A172 (cell line): ENCODE results near the gene CCDC82. TPM values are rescaled to one million over a fixed set of nuclear protein-coding genes. Genes with fewer than 3 reads are reported as not detected.
A peak's percentile ranks its signal among the peaks of the same experiment; 100 is the strongest.

ENCODE experiments used
- DNase-seq: peaks from one replicate; pipeline ENCODE4 v3.0.0-alpha.2; 2015; ENCODE audit warnings: low spot score
- total RNA-seq: library from RNA; depleted of rRNA; stranded (reverse); fragments of >200 nt; shearing (Covaris generic); gene quantifications from 2 replicates; pipeline ENCODE4 v1.2.3, GENCODE V29; 2014; rRNA removed

The CCDC82 gene
- total RNA-seq, 1 experiment from 2014 or later = 32.3 TPM

DNA sequence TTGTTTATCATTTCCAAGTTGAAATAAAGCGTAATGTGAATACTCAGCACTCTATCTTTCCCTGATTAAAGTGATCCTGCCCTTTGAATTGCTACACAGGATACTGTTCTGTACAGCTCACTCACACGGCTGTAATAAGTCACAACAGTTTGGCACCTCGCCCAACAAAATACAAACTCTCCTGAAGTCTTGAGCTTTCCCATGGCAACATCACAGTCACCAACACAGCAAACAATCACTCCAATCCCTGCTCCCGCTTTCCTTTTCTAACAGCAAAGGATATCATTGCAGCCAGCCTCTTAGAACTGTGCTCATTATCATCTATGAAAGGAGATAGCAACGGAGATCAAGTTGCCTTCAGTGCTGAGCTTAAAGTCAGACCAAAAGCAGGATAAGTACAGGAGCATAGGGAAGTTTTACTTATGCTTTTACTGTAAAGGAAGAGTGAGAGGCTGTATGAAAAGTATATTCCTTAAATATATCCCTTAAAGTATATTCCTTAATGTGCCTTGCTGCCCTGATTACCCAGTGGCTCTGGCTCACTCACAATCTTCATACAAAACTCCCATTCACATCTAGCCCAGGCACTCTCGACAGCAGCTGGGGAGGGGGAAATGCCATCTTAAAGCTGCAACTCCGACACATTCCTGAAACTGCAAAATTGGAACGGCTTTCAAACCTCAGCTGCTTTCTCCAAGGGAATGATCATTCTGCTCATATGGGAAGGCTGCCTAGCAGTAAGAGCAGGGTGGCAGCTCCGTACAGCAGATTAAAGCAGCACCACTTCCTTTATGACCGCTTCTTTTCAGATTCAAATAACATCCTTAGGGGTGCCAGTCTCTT lies 82.6 kb downstream of the CCDC82 start:
- DNase-seq = peak; percentile 92

DNA sequence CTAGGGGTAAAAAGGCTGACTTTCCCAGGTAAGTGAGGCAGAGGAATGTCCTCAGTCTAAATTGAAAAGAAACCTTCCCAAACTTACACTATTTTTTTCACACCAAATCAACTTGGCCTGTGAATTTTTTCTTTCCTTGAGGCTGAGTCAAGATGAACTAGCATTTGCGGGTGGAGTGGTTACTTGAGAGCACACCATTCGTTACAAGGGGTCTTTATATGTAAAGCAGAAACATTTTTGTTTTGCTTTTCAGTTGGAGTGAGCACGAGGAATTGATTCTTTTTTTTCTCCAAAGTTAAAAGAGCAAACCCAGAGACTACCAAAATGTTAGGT lies 83.1 kb downstream of the CCDC82 start:
- DNase-seq = no peak

DNA sequence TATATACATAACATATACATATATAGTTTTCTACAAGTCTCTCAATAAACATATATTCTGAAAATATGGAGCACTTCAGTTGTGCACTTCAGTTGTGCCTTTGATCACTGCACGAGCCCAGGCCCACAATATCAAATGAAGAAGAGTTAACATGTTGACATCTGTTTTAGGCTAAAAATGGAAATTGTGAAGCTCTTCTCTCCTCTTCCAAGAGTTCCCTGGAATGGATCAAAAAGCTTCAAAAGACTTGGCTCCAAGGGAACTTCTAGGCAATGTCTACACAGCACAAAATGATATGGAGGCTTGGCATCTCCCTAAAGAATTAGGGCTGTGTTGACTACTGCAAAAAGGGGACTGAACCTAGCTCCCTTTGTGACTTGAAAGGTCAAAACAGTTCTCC lies 83.6 kb downstream of the CCDC82 start:
- no peak for DNase-seq

DNA sequence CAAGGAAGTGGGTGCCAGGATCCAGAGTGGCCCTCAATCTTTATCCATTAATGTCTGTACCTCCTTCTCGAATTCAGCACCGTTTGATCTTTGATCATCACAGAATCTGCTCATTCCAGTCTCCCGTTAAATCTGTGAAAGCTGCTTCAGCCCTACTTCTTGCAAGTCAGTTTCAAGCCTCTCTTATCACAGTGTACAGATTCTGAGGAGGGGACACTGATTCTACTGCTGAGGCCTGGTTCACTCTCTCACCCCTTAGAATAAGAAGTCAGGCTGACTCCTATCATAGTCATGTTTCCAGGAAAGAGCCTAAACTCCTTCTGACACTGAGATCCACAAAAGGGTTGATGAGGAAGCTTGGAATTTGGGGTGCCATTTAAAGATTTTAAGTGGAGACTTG lies 85.7 kb downstream of the CCDC82 start:
- no peak for DNase-seq

DNA sequence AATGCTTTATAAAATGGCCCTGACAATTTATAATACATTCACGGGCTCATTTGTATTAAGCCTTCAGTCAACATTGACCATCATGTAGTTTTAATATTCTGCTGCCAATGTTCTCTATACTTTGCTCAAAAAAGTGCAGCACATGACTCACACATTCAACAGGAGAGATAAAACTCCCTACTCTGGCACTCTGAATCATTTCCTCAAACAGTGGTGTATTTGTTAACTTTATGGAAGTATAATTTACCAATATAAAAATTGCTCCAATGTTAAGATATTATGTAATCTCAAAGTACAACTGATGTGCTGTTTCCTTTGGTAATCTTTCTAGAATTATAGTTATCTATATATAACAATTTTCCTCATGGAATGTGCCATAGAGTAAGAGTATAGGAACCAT lies 86.6 kb downstream of the CCDC82 start:
- DNase-seq = peak; percentile 59

Other genes with a start within 250 kb of the CCDC82 start
- 2.1 TPM in 2 replicates for gene MAML2, start 46.7 kb downstream of the CCDC82 start, total RNA-seq
- 5.9 and 7.8 TPM in 2 replicates for gene JRKL, start 101 bp upstream of the CCDC82 start, total RNA-seq